Ishikawa (cell line): ENCODE results near the gene C19orf47.

Experiments used
- NFIC ChIP-seq: IDR thresholded peaks from 2 replicates; pipeline ENCODE4 v1.6.1; 2012
- RAD21 ChIP-seq: IDR thresholded peaks from 2 replicates; pipeline ENCODE4 v1.6.1; 2012; ENCODE audit warnings: low read depth
- TF ChIP-seq, protein P1 (sequence below): IDR thresholded peaks from 2 replicates; pipeline ENCODE4 v1.6.1; 2012; ENCODE audit warnings: low read depth, mild to moderate bottlenecking
- TF ChIP-seq, protein P2 (sequence below): IDR thresholded peaks from 2 replicates; pipeline ENCODE4 v1.6.1; 2012

DNA sequence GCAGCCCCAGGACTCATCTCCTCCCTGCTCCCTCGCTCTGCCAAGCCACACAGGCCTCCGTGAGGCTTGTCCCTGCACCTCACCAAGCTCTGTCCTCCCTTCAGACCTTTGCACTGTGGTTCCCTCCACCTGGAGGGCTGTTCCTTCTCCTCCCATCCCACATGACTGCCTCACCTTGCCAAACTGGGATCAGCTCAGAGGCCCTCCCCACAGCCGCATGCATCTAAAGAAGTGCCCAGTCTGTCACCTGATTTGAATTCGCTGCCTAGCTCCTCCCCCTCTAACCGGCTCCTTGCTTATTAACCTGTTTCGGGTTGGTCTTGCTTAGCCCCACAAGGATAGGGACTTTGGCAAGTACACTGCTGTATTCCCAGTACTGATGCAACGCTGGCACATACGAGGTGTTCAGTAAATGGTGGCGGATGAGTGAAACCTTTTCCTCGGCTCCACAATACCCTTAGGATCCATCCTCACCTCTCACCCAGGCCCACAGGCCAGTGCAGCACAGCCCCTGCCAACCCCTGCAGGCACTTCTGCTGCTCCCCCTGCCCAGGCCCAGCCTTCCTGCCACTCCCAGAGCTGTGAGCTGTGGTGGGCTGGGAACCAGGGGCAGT, 67.5 kb downstream of the C19orf47 start:
- TF ChIP-seq, protein P1, sequence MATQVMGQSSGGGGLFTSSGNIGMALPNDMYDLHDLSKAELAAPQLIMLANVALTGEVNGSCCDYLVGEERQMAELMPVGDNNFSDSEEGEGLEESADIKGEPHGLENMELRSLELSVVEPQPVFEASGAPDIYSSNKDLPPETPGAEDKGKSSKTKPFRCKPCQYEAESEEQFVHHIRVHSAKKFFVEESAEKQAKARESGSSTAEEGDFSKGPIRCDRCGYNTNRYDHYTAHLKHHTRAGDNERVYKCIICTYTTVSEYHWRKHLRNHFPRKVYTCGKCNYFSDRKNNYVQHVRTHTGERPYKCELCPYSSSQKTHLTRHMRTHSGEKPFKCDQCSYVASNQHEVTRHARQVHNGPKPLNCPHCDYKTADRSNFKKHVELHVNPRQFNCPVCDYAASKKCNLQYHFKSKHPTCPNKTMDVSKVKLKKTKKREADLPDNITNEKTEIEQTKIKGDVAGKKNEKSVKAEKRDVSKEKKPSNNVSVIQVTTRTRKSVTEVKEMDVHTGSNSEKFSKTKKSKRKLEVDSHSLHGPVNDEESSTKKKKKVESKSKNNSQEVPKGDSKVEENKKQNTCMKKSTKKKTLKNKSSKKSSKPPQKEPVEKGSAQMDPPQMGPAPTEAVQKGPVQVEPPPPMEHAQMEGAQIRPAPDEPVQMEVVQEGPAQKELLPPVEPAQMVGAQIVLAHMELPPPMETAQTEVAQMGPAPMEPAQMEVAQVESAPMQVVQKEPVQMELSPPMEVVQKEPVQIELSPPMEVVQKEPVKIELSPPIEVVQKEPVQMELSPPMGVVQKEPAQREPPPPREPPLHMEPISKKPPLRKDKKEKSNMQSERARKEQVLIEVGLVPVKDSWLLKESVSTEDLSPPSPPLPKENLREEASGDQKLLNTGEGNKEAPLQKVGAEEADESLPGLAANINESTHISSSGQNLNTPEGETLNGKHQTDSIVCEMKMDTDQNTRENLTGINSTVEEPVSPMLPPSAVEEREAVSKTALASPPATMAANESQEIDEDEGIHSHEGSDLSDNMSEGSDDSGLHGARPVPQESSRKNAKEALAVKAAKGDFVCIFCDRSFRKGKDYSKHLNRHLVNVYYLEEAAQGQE, result no peak
- TF ChIP-seq NFIC (no peak), RAD21 (no peak)
- TF ChIP-seq, protein P2, sequence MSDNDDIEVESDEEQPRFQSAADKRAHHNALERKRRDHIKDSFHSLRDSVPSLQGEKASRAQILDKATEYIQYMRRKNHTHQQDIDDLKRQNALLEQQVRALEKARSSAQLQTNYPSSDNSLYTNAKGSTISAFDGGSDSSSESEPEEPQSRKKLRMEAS, result no peak
